HepG2 (cell line): Measurements from ENCODE around the gene SLCO3A1.
"Not testable (repeated sequence)": the region's sequence is repeated elsewhere in the genome, so short reads cannot be mapped to it uniquely, and the experiment has no call there.

Source experiments
- BCL3 ChIP-seq: sonication (generic); formaldehyde crosslinking; IDR thresholded peaks from 2 replicates; pipeline ENCODE4 v1.5.1; 2020; ENCODE audit warnings: mild to moderate bottlenecking, missing genetic modification reagents, moderate library complexity
- EEA1 ChIP-seq: sonication (generic); formaldehyde crosslinking; IDR thresholded peaks from 2 replicates; pipeline ENCODE4 v1.5.1; 2020; ENCODE audit warnings: mild to moderate bottlenecking, missing genetic modification reagents, borderline replicate concordance
- NR2F1 ChIP-seq, 2 experiments: fragments of 450-650 bp in 1 of 2; formaldehyde crosslinking in 1 of 2; IDR thresholded peaks; 2 replicates each; pipeline versions ENCODE4 v1.5.0 to v1.6.1; 2016 to 2020; ENCODE audit warnings: mild to moderate bottlenecking in 1 of 2, missing compliant biosample characterization in 1 of 2, missing genetic modification reagents in 1 of 2, moderate library complexity in 1 of 2
- SMC3 ChIP-seq: IDR thresholded peaks from 2 replicates; pipeline ENCODE4 v1.6.1; 2011; ENCODE audit warnings: low read length, improper control_type of control experiment

- not testable (repeated sequence) for TF ChIP-seq NR2F1 (CRISPR knock-in tag; IDR thresholded peaks at IDR 0.05); EEA1 (CRISPR knock-in tag); BCL3 (CRISPR knock-in tag); SMC3
Measured at GRCh38 chr15:92207601-92208000, 354.1 kb downstream of the SLCO3A1 start.
